GM12878 (cell line): ENCODE measurements around the gene FCN2. TPM values are rescaled to one million over a fixed set of nuclear protein-coding genes. Genes with fewer than 3 reads are reported as not detected.

Source experiments
- ATAC-seq: fragments of 200-7000 bp; cut with Tn5 transposase; 3 replicates; pipeline ENCODE4 v1.9.1; 2020; ENCODE audit warnings: mild to moderate bottlenecking, moderate library complexity
- BruUV-seq: library from RNA; stranded (reverse); fragments of 400-500 nt; replicated peaks from 2 replicates; lab custom pipeline; 2021; lab: Mats Ljungman, UMichigan
- CTCF ChIA-PET: fragments of 300-600 bp; sonication (Branson Sonifier 250); formaldehyde crosslinking; extraction: SDS; loops from one replicate; lab custom pipeline; 2021; ENCODE audit warnings: inconsistent platforms; lab: Yijun Ruan, JAX
- POLR2A ChIA-PET: fragments of 350-600 bp; formaldehyde crosslinking; extraction: SDS; loops from one replicate; lab custom pipeline; 2021; ENCODE audit warnings: inconsistent platforms; lab: Charles Lee
- RAD21 ChIA-PET: fragments of 300-600 bp; sonication (Branson Sonifier 250); formaldehyde crosslinking; loops from one replicate; lab custom pipeline; 2023; ENCODE audit warnings: antibody characterized with exemption; ENCODE audit not compliant: unreplicated experiment; lab: Charles Lee
- SMC1A ChIA-PET: fragments of 300-600 bp; sonication (Branson Sonifier 250); formaldehyde crosslinking; loops from one replicate; lab custom pipeline; 2023; ENCODE audit not compliant: unreplicated experiment, uncharacterized antibody; lab: Charles Lee
- DNase-seq: peaks from one replicate; pipeline ENCODE4 v3.0.0-alpha.2; 2011; ENCODE audit warnings: low read depth, low spot score
- FAIRE-seq: peaks from 3 replicates; lab custom pipeline; 2011; peaks lifted over from hg19 to GRCh38; lab: Jason Lieb, UNC
- H2AFZ ChIP-seq: 2 replicates; pipeline ENCODE4 v1.6.0; 2011; ENCODE audit warnings: low read depth, low read length, control low read depth; ENCODE audit not compliant: control insufficient read depth
- H3K27ac ChIP-seq: 2 replicates; pipeline ENCODE4 v1.5.1; 2011; ENCODE audit warnings: control low read depth; ENCODE audit not compliant: control insufficient read depth, insufficient read depth
- H3K27me3 ChIP-seq, 2 experiments: replicated peaks in 1 of 2; 2 replicates each; pipeline versions ENCODE4 v1.6.0 to v1.6.1; 2011; ENCODE audit warnings: low read length in 1 of 2; ENCODE audit not compliant: control insufficient read depth in 2 of 2, insufficient read depth in 2 of 2
- H3K36me3 ChIP-seq, 2 experiments: 2 replicates each; pipeline ENCODE4 v1.5.1; 2011; ENCODE audit warnings: low read length in 1 of 2; ENCODE audit not compliant: control insufficient read depth in 2 of 2, insufficient read depth in 2 of 2
- H3K4me1 ChIP-seq: 2 replicates; pipeline ENCODE4 v1.6.1; 2011; ENCODE audit warnings: mild to moderate bottlenecking, low read length, moderate library complexity, mixed read lengths; ENCODE audit not compliant: control insufficient read depth, insufficient read depth
- H3K4me2 ChIP-seq: 2 replicates; pipeline ENCODE4 v1.6.0; 2011; ENCODE audit warnings: control low read depth; ENCODE audit not compliant: control insufficient read depth, insufficient read depth
- H3K4me3 ChIP-seq: fragments of 200-600 bp; sonication (generic); 2 replicates; pipeline ENCODE4 v1.5.1; 2016
- H3K79me2 ChIP-seq: 2 replicates; pipeline ENCODE4 v1.6.0; 2011; ENCODE audit warnings: low read length; ENCODE audit not compliant: control insufficient read depth, insufficient read depth
- H3K9ac ChIP-seq: 2 replicates; pipeline ENCODE4 v1.8.0; 2011; ENCODE audit warnings: low read length, control low read depth, mixed read lengths; ENCODE audit not compliant: control insufficient read depth, insufficient read depth
- H3K9me3 ChIP-seq: replicated peaks from 3 replicates; pipeline ENCODE4 v1.5.1; 2011; ENCODE audit warnings: mild to moderate bottlenecking, low read length; ENCODE audit not compliant: control insufficient read depth, insufficient read depth
- H4K20me1 ChIP-seq: 2 replicates; pipeline ENCODE4 v1.6.0; 2011; ENCODE audit not compliant: control insufficient read depth, insufficient read depth
- EP300 ChIP-seq, 2 experiments: fragments of 150-350 bp in 1 of 2; IDR thresholded peaks; 2 replicates each; pipeline ENCODE4 v1.6.1; 2011 to 2012; ENCODE audit warnings: low read depth in 2 of 2, low read length in 2 of 2, borderline replicate concordance in 1 of 2, improper control_type of control experiment in 1 of 2, inconsistent platforms in 1 of 2; ENCODE audit not compliant: control insufficient read depth in 1 of 2
- PAX8 ChIP-seq: fragments of 450-650 bp; IDR thresholded peaks from 2 replicates; pipeline ENCODE4 v1.6.1; 2017; ENCODE audit warnings: mild to moderate bottlenecking, moderate library complexity
- PML ChIP-seq: IDR thresholded peaks from 2 replicates; pipeline ENCODE4 v1.6.1; 2012; ENCODE audit warnings: low read length, inconsistent platforms
- RAD51 ChIP-seq: fragments of 450-650 bp; IDR thresholded peaks from 2 replicates; pipeline ENCODE4 v1.6.1; 2016; ENCODE audit warnings: moderate library complexity, mild to moderate bottlenecking, inconsistent platforms
- RCOR1 ChIP-seq: conservative IDR thresholded peaks from 2 replicates; pipeline ENCODE4 v1.6.1; 2012; ENCODE audit warnings: low read depth, low read length, improper control_type of control experiment
- STAT3 ChIP-seq: IDR thresholded peaks from 2 replicates; pipeline ENCODE4 v1.6.1; 2011; ENCODE audit warnings: low read depth, low read length, improper control_type of control experiment
- ZNF622 ChIP-seq: fragments of 450-650 bp; IDR thresholded peaks from 2 replicates; pipeline ENCODE4 v1.6.1; 2017; ENCODE audit warnings: mild to moderate bottlenecking, inconsistent platforms
- WGBS: methylation state at CpG from one replicate; pipeline ENCODE4 v1.1.6; 2016; ENCODE audit warnings: low lambda C conversion rate; ENCODE audit not compliant: insufficient replicate concordance, insufficient coverage; ENCODE audit errors: missing lambda C conversion rate; 5-methylcytosine and 5-hydroxymethylcytosine counted together
- in situ Hi-C: fragments of 300-500 bp; cut with MboI; formaldehyde crosslinking; loops from 9 replicates; pipeline ENCODE4 v1.14.3; 2018; ENCODE audit warnings: mixed read lengths
- intact Hi-C: fragments of 100-400 bp; cut with micrococcal nuclease; formaldehyde crosslinking; loops from one replicate; pipeline ENCODE4 v1.14.2; 2022; ENCODE audit not compliant: unreplicated experiment
- polyA plus RNA-seq, 11 experiments: library from polyadenylated mRNA; depleted of rRNA in 4 of 11; unstranded in 6 of 11; stranded (reverse) in 5 of 11; fragments of >200 nt; fragmentation: Nextera tagmentation in 4 of 11; fragmentation: Illumina TruSeq in 1 of 11; extraction: Ambion mirVana in 4 of 11; extraction: Trizol in 1 of 11; gene quantifications; 1 replicate in 1 of 11; 2 replicates in 10 of 11; pipeline versions ENCODE4 v1.2.1 to v1.2.3, GENCODE V29; 2011 to 2016; ENCODE audit warnings: inconsistent platforms in 2 of 11, missing spikeins in 2 of 11, low read depth in 1 of 11
- total RNA-seq, 4 experiments: library from RNA; depleted of rRNA in 3 of 4; stranded (reverse); fragments of >200 nt in 3 of 4; fragmentation: Illumina TruSeq in 1 of 4; extraction: Trizol in 1 of 4; gene quantifications; 2 replicates each; pipeline versions ENCODE4 v1.2.1 to v1.2.3, GENCODE V29; 2013 to 2021
- TF ChIP-seq, protein P1 (sequence below): fragments of 450-650 bp; conservative IDR thresholded peaks from 2 replicates; pipeline ENCODE4 v1.6.1; 2017; ENCODE audit warnings: mild to moderate bottlenecking, moderate library complexity
- TF ChIP-seq, protein P2 (sequence below): fragments of 450-650 bp; IDR thresholded peaks from 2 replicates; pipeline ENCODE4 v1.6.1; 2018; ENCODE audit warnings: borderline replicate concordance, mild to moderate bottlenecking; ENCODE audit not compliant: partially characterized antibody

FCN2 gene
- total and polyA plus RNA-seq, 10 of the 15 experiments (the other 5 are each of a cell fraction or from before 2014, with no cell fraction given) = not detected

- ChIA-PET SMC1A (interaction anchor here (0.8 kb wide), 1 partner anchor 14 kb away, joined by 4 read pairs; no protein-coding TSS in a partner anchor), CTCF (interaction anchor here (1.0 to 1.1 kb wide), 2 partner anchors 17 to 111 kb away, joined by 4 read pairs; no protein-coding TSS in a partner anchor), POLR2A (interaction anchor here (0.6 kb wide), 1 partner anchor 1869 kb away, joined by 3 read pairs; no protein-coding TSS in a partner anchor), RAD21 (no interaction called here)
- H3K9me3 ChIP-seq = peaks cover 4% of the 10 kb centered on the region; the same call in 2 of the 3 replicates
- no peaks in the 10 kb centered on the region for H4K20me1 ChIP-seq
- no peak overlapping the region for H3K4me2 ChIP-seq
- DNase-seq = no peak
- peaks cover 6% of the 10 kb centered on the region; the same call in 1 of the 2 replicates for H3K4me1 ChIP-seq
- WGBS = 51% methylated on average over 16 of the region's 16 CpGs
- no peak overlapping the region for H3K27ac ChIP-seq
- FAIRE-seq = no peak
- TF ChIP-seq EP300 (IDR thresholded peaks at IDR 0.05; ENCODE audit: borderline replicate concordance in 1 of 2, control insufficient read depth in 1 of 2, low read depth in 2 of 2, low read length in 2 of 2) (no peak), PAX8 (no peak), STAT3 (no peak), PML (no peak), RAD51 (no peak), RCOR1 (no peak), ZNF622 (no peak)
- TF ChIP-seq, protein P1, sequence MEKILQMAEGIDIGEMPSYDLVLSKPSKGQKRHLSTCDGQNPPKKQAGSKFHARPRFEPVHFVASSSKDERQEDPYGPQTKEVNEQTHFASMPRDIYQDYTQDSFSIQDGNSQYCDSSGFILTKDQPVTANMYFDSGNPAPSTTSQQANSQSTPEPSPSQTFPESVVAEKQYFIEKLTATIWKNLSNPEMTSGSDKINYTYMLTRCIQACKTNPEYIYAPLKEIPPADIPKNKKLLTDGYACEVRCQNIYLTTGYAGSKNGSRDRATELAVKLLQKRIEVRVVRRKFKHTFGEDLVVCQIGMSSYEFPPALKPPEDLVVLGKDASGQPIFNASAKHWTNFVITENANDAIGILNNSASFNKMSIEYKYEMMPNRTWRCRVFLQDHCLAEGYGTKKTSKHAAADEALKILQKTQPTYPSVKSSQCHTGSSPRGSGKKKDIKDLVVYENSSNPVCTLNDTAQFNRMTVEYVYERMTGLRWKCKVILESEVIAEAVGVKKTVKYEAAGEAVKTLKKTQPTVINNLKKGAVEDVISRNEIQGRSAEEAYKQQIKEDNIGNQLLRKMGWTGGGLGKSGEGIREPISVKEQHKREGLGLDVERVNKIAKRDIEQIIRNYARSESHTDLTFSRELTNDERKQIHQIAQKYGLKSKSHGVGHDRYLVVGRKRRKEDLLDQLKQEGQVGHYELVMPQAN = no peak
- TF ChIP-seq, protein P2, sequence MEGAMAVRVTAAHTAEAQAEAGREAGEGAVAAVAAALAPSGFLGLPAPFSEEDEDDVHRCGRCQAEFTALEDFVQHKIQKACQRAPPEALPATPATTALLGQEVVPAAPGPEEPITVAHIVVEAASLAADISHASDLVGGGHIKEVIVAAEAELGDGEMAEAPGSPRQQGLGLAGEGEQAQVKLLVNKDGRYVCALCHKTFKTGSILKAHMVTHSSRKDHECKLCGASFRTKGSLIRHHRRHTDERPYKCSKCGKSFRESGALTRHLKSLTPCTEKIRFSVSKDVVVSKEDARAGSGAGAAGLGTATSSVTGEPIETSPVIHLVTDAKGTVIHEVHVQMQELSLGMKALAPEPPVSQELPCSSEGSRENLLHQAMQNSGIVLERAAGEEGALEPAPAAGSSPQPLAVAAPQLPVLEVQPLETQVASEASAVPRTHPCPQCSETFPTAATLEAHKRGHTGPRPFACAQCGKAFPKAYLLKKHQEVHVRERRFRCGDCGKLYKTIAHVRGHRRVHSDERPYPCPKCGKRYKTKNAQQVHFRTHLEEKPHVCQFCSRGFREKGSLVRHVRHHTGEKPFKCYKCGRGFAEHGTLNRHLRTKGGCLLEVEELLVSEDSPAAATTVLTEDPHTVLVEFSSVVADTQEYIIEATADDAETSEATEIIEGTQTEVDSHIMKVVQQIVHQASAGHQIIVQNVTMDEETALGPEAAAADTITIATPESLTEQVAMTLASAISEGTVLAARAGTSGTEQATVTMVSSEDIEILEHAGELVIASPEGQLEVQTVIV = no peak
- no peak for ATAC-seq
- in situ Hi-C loops = no loop called here
- no peaks in the 10 kb centered on the region for H3K27me3 ChIP-seq
- intact Hi-C loops = no loop called here
- no peaks in the 10 kb centered on the region for H3K79me2 ChIP-seq
- H3K36me3 ChIP-seq = no peaks in the 10 kb centered on the region
- no peak overlapping the region for H2AFZ ChIP-seq
- no TSS peak for BruUV-seq
- no peak overlapping the region for H3K9ac ChIP-seq
- H3K4me3 ChIP-seq = no peak overlapping the region
Measured at GRCh38 chr9:134871697-134872340, 8.8 kb upstream of the FCN2 start.
